Neuronal stem cell (in vitro differentiated cells): ENCODE measurements around the gene IFNA16.
A peak's percentile ranks its signal among the peaks of the same experiment; 100 is the strongest.
"Not testable (repeated sequence)": the region's sequence is repeated elsewhere in the genome, so short reads cannot be mapped to it uniquely, and the experiment has no call there.

Experiments
- DNase-seq: peaks from one replicate; pipeline ENCODE4 v3.0.0-alpha.2; 2013; ENCODE audit warnings: low spot score
- H2AFZ ChIP-seq: one replicate; pipeline ENCODE4 v1.6.1; 2013; ENCODE audit warnings: mild to moderate bottlenecking, low read length, inconsistent platforms
- H2AK5ac ChIP-seq: 2 replicates; pipeline ENCODE4 v1.6.1; 2013; ENCODE audit warnings: low read depth, mild to moderate bottlenecking, inconsistent platforms, low read length, moderate library complexity, mixed read lengths
- H2BK120ac ChIP-seq: 2 replicates; pipeline ENCODE4 v1.6.1; 2013; ENCODE audit warnings: low read depth, mild to moderate bottlenecking, inconsistent platforms, low read length, moderate library complexity, mixed read lengths
- H2BK12ac ChIP-seq: one replicate; pipeline ENCODE4 v1.6.1; 2013; ENCODE audit warnings: low read length, inconsistent platforms
- H2BK15ac ChIP-seq: 2 replicates; pipeline ENCODE4 v1.6.1; 2013; ENCODE audit warnings: mild to moderate bottlenecking, low read length, inconsistent platforms, mixed read lengths
- H2BK5ac ChIP-seq: one replicate; pipeline ENCODE4 v1.6.1; 2013; ENCODE audit warnings: inconsistent platforms, mild to moderate bottlenecking, low read length, moderate library complexity
- H3K14ac ChIP-seq: one replicate; pipeline ENCODE4 v1.6.1; 2013; ENCODE audit warnings: low read length, inconsistent platforms
- H3K18ac ChIP-seq: 2 replicates; pipeline ENCODE4 v1.6.1; 2013; ENCODE audit warnings: low read length, inconsistent platforms
- H3K23ac ChIP-seq: 2 replicates; pipeline ENCODE4 v1.6.1; 2013; ENCODE audit warnings: low read depth, mild to moderate bottlenecking, mixed read lengths, low read length, inconsistent platforms; ENCODE audit not compliant: poor library complexity
- H3K27ac ChIP-seq: replicated peaks from 3 replicates; pipeline ENCODE4 v1.5.1; 2013; ENCODE audit warnings: low read length, inconsistent platforms
- H3K27me3 ChIP-seq, 3 experiments: 2 replicates each; pipeline ENCODE4 v1.6.1; 2013; ENCODE audit warnings: low read length in 3 of 3, mild to moderate bottlenecking in 2 of 3, inconsistent platforms in 1 of 3, low read depth in 1 of 3, mixed read lengths in 1 of 3, moderate library complexity in 1 of 3; ENCODE audit not compliant: control insufficient read depth in 3 of 3, insufficient read depth in 3 of 3
- H3K36me3 ChIP-seq, 2 donors: replicated peaks in 1 of 2; 2 replicates each; pipeline ENCODE4 v1.6.1; 2013; ENCODE audit warnings: low read length in 2 of 2; ENCODE audit not compliant: control insufficient read depth in 2 of 2, insufficient read depth in 2 of 2
- H3K4ac ChIP-seq: 2 replicates; pipeline ENCODE4 v1.6.1; 2013; ENCODE audit warnings: inconsistent platforms, mild to moderate bottlenecking, low read length, moderate library complexity
- H3K4me1 ChIP-seq, 2 donors: 1 replicate in 1 of 2; 2 replicates in 1 of 2; pipeline ENCODE4 v1.6.1; 2013; ENCODE audit warnings: low read length in 2 of 2, low read depth in 1 of 2; ENCODE audit not compliant: control insufficient read depth in 2 of 2, insufficient read depth in 1 of 2
- H3K4me2 ChIP-seq: one replicate; pipeline ENCODE4 v1.6.1; 2013; ENCODE audit warnings: mild to moderate bottlenecking, low read length, inconsistent platforms; ENCODE audit not compliant: insufficient read depth, poor library complexity, severe bottlenecking
- H3K4me3 ChIP-seq, 2 donors: 2 replicates each; pipeline ENCODE4 v1.5.1; 2013; ENCODE audit warnings: low read length in 2 of 2, mild to moderate bottlenecking in 2 of 2, inconsistent platforms in 1 of 2, moderate library complexity in 1 of 2
- H3K79me1 ChIP-seq: one replicate; pipeline ENCODE4 v1.6.1; 2013; ENCODE audit warnings: low read depth, mild to moderate bottlenecking, inconsistent platforms, low read length, moderate library complexity
- H3K9ac ChIP-seq: one replicate; pipeline ENCODE4 v1.6.1; 2013; ENCODE audit warnings: mild to moderate bottlenecking, low read depth, low read length, inconsistent platforms; ENCODE audit not compliant: poor library complexity
- H3K9me3 ChIP-seq, 2 donors: replicated peaks in 1 of 2; 2 replicates each; pipeline versions ENCODE3 to v1.6.1; 2013; ENCODE audit warnings: low read length in 2 of 2, mild to moderate bottlenecking in 2 of 2, inconsistent platforms in 1 of 2, low read depth in 1 of 2, mixed read lengths in 1 of 2, moderate library complexity in 1 of 2; ENCODE audit not compliant: control insufficient read depth in 2 of 2, insufficient read depth in 1 of 2
- H4K8ac ChIP-seq: one replicate; pipeline ENCODE4 v1.6.1; 2013; ENCODE audit warnings: low read depth, mild to moderate bottlenecking, inconsistent platforms, low read length, moderate library complexity
- H4K91ac ChIP-seq: one replicate; pipeline ENCODE4 v1.6.1; 2013; ENCODE audit warnings: low read length, low read depth, mild to moderate bottlenecking, inconsistent platforms; ENCODE audit not compliant: poor library complexity
- WGBS, 2 donors: extraction: QIAGEN DNeasy Blood & Tissue Kit; methylation state at CpG; one replicate each; pipeline ENCODE4 v1.1.7; 2013; ENCODE audit warnings: missing lambda C conversion rate in 2 of 2, mixed read lengths in 1 of 2; ENCODE audit not compliant: insufficient read length in 2 of 2, insufficient replicate concordance in 1 of 2; ENCODE audit errors: extremely low coverage in 2 of 2; 5-methylcytosine and 5-hydroxymethylcytosine counted together

The IFNA16 gene

GRCh38 chr9:21210782-21211181, 6.3 kb downstream of the IFNA16 start:
- not testable (repeated sequence) for H3K14ac ChIP-seq, H3K4ac ChIP-seq, H2BK5ac ChIP-seq, H3K4me3 ChIP-seq, H4K8ac ChIP-seq, H3K36me3 ChIP-seq, H2BK120ac ChIP-seq, H3K79me1 ChIP-seq, DNase-seq, H2BK12ac ChIP-seq, H2BK15ac ChIP-seq, H3K9me3 ChIP-seq, H3K23ac ChIP-seq, H3K18ac ChIP-seq, H3K9ac ChIP-seq, H2AK5ac ChIP-seq, H2AFZ ChIP-seq, H3K4me1 ChIP-seq, H3K27me3 ChIP-seq, H4K91ac ChIP-seq, H3K4me2 ChIP-seq, H3K27ac ChIP-seq
- no CpG with 5 or more reads among the region's 2 CpGs for WGBS, 2 donors

GRCh38 chr9:21210311-21210710, 6.8 kb downstream of the IFNA16 start:
- H3K4ac ChIP-seq, result no peak overlapping the region

GRCh38 chr9:21207043-21207442, 10.1 kb downstream of the IFNA16 start, which contains the start of gene IFNA10:
IFNA10 (minus strand) TSS chr9:21207143; CDS start chr9:21207097, 46 bp downstream.
- not testable (repeated sequence) for H3K4me3 ChIP-seq, H2AK5ac ChIP-seq, H3K36me3 ChIP-seq, H2BK5ac ChIP-seq, H3K9me3 ChIP-seq, H2BK120ac ChIP-seq, H3K9ac ChIP-seq, H3K4me1 ChIP-seq, H3K79me1 ChIP-seq, H2AFZ ChIP-seq, H2BK15ac ChIP-seq, DNase-seq, H3K23ac ChIP-seq, H3K4me2 ChIP-seq, H3K14ac ChIP-seq, H4K91ac ChIP-seq, H3K4ac ChIP-seq, H3K27ac ChIP-seq, H3K18ac ChIP-seq, H3K27me3 ChIP-seq, H4K8ac ChIP-seq, H2BK12ac ChIP-seq
- no CpG with 5 or more reads among the region's 3 CpGs for WGBS, 2 donors

More at GRCh38 chr9:21210311-21210710, 6.8 kb downstream of the IFNA16 start:
- no peaks in the 10 kb centered on the region for H3K79me1 ChIP-seq
- H3K4me2 ChIP-seq, result no peak overlapping the region
- no peak overlapping the region for H3K27ac ChIP-seq
- H3K27me3 ChIP-seq, result no peaks in the 10 kb centered on the region
- WGBS, 2 donors, result no CpG with 5 or more reads among the region's 7 CpGs
- H3K36me3 ChIP-seq, result no peaks in the 10 kb centered on the region
- H2BK120ac ChIP-seq, result no peak overlapping the region
- peak overlapping the region; percentile 59 for H3K18ac ChIP-seq
- H2AK5ac ChIP-seq, result no peak overlapping the region
- DNase-seq, result no peak
- no peak overlapping the region for H4K91ac ChIP-seq
- peaks cover 0 to 8% of the 10 kb centered on the region in 2 donors for H3K4me1 ChIP-seq
- no peak overlapping the region for H3K9ac ChIP-seq
- H3K9me3 ChIP-seq, result no peaks in the 10 kb centered on the region
- H4K8ac ChIP-seq, result no peak overlapping the region
- no peak overlapping the region for H2BK15ac ChIP-seq
- H3K4me3 ChIP-seq, result no peak overlapping the region
- H2AFZ ChIP-seq, result no peak overlapping the region
- no peak overlapping the region for H2BK5ac ChIP-seq
- H3K23ac ChIP-seq, result no peak overlapping the region
- no peak overlapping the region for H3K14ac ChIP-seq
- no peak overlapping the region for H2BK12ac ChIP-seq

GRCh38 chr9:21205204-21205603, 11.9 kb downstream of the IFNA16 start:
- Histone ChIP-seq H3K4me2 (no peak overlapping the region), H3K27ac (no peak overlapping the region), H3K79me1 (no peaks in the 10 kb centered on the region), H3K27me3 (no peaks in the 10 kb centered on the region), H4K91ac (no peak overlapping the region), H3K4me3 (no peak overlapping the region), H2AFZ (no peak overlapping the region), H3K23ac (no peak overlapping the region), H2BK120ac (no peak overlapping the region), H2BK5ac (no peak overlapping the region), H3K9ac (no peak overlapping the region), H3K14ac (no peak overlapping the region), H3K4ac (no peak overlapping the region), H2BK12ac (no peak overlapping the region), H4K8ac (no peak overlapping the region), H3K18ac (no peak overlapping the region), H2BK15ac (no peak overlapping the region), H3K4me1 (no peaks in the 10 kb centered on the region), H3K9me3 (no peaks in the 10 kb centered on the region), H3K36me3 (no peaks in the 10 kb centered on the region), H2AK5ac (no peak overlapping the region)
- no peak for DNase-seq
